Activated CD4-positive, alpha-beta T cell treated with anti-CD3 and anti-CD28 coated beads, Interleukin-2, amount 10 ng/mL, durations not matched to agents 7 days and 5 days (primary cell): ENCODE results near the gene CEP152. TPM values are rescaled to one million over a fixed set of nuclear protein-coding genes. Genes with fewer than 3 reads are reported as not detected.
"Not testable (repeated sequence)": the region's sequence is repeated elsewhere in the genome, so short reads cannot be mapped to it uniquely, and the experiment has no call there.

ENCODE experiments used
- CTCF ChIA-PET: fragments of 350-600 bp; sonication (Branson Sonifier 250); formaldehyde crosslinking; loops from one replicate; lab custom pipeline; 2021; ENCODE audit warnings: antibody characterized with exemption; lab: Charles Lee
- POLR2A ChIA-PET: fragments of 350-600 bp; sonication (Branson Sonifier 250); formaldehyde crosslinking; loops from one replicate; lab custom pipeline; 2021; ENCODE audit warnings: antibody characterized with exemption; lab: Charles Lee
- DNase-seq: peaks from one replicate; pipeline ENCODE4 v3.0.0-alpha.2; 2020
- H3K27ac Mint-ChIP-seq: one replicate; pipeline ENCODE4 v1.8.0; 2021; ENCODE audit warnings: mild to moderate bottlenecking, moderate library complexity, mixed read lengths
- H3K27me3 Mint-ChIP-seq: one replicate; pipeline ENCODE4 v1.8.0; 2021; ENCODE audit warnings: mixed read lengths
- H3K36me3 Mint-ChIP-seq: one replicate; pipeline ENCODE4 v1.8.0; 2021; ENCODE audit warnings: low read depth, mixed read lengths
- H3K4me1 Mint-ChIP-seq: one replicate; pipeline ENCODE4 v1.8.0; 2021; ENCODE audit warnings: mixed read lengths
- H3K4me3 Mint-ChIP-seq: one replicate; pipeline ENCODE4 v1.8.0; 2021; ENCODE audit warnings: mild to moderate bottlenecking, moderate library complexity, mixed read lengths
- H3K9me3 Mint-ChIP-seq: one replicate; pipeline ENCODE4 v1.8.0; 2021; ENCODE audit warnings: mixed read lengths
- total RNA-seq, 2 experiments: library from RNA; stranded (reverse); gene quantifications; one replicate each; pipeline ENCODE4 v1.2.3, GENCODE V29; 2021

CEP152 gene, protein sequence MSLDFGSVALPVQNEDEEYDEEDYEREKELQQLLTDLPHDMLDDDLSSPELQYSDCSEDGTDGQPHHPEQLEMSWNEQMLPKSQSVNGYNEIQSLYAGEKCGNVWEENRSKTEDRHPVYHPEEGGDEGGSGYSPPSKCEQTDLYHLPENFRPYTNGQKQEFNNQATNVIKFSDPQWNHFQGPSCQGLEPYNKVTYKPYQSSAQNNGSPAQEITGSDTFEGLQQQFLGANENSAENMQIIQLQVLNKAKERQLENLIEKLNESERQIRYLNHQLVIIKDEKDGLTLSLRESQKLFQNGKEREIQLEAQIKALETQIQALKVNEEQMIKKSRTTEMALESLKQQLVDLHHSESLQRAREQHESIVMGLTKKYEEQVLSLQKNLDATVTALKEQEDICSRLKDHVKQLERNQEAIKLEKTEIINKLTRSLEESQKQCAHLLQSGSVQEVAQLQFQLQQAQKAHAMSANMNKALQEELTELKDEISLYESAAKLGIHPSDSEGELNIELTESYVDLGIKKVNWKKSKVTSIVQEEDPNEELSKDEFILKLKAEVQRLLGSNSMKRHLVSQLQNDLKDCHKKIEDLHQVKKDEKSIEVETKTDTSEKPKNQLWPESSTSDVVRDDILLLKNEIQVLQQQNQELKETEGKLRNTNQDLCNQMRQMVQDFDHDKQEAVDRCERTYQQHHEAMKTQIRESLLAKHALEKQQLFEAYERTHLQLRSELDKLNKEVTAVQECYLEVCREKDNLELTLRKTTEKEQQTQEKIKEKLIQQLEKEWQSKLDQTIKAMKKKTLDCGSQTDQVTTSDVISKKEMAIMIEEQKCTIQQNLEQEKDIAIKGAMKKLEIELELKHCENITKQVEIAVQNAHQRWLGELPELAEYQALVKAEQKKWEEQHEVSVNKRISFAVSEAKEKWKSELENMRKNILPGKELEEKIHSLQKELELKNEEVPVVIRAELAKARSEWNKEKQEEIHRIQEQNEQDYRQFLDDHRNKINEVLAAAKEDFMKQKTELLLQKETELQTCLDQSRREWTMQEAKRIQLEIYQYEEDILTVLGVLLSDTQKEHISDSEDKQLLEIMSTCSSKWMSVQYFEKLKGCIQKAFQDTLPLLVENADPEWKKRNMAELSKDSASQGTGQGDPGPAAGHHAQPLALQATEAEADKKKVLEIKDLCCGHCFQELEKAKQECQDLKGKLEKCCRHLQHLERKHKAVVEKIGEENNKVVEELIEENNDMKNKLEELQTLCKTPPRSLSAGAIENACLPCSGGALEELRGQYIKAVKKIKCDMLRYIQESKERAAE (N-terminal part only)
- total RNA-seq = 10 to 100 TPM; 36.2 to 38.0 TPM

DNA sequence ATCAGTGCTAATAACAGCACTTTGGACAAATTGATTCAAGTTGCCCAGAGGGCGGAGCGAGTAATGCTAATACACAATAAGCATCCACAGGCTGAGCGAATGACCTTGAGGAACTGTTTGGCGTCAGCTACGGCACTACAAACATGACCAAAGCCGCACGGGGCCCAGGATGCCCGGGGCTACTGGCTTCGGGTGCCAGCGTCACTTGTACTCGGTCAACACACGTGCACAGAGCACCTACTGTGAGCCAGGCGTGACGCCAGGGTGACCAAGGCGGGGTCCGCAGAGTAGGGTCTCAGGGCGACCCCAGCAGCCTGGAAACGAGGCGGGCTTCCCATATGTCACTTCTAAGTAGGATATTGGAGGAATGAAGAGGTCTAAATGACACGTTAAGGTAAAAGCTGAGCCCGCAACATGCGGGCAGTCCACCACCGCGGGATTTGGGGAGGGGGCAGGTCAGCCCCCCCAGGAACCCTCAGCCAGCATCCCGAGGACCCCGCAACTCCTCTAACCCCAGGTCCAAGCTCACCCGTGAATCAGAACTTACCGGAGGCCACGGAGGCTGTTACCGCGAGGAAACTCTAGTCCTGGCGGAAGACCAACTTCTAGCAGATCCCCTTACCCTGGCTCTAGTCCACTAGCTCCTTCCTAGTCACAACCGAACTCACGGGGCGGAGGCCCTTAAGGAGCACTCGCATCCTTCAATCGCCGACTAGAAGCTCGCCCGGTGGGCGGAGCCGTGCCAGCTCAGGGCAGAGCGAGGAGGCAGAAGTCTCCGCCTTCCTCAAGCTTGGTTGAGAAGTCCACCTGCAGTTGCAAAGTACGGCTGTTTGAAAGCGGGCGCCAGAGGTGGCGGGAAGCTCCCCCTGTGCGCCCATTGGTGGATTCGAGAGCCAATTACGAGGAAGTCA is at the start of gene CEP152:
TSS of gene CEP152 (minus strand) at position 656 of the 911 bp plus-strand sequence. CDS start 5,420 bp downstream, outside the sequence.
- peaks cover 12% of the 10 kb centered on the region for H3K36me3 Mint-ChIP-seq
- H3K27ac Mint-ChIP-seq = peak within 1 kb of the TSS; percentile 98
- H3K4me1 Mint-ChIP-seq = peaks cover 37% of the 10 kb centered on the region
- ChIA-PET POLR2A (interaction anchor here (0.6 to 1.1 kb wide), 5 partner anchors 10 to 633 kb away, joined by 3 to 8 read pairs (median 4); partner anchors contain the start of genes EID1 and MYEF2), CTCF (interaction anchor here (1.5 to 2.2 kb wide), 2 partner anchors 9 to 345 kb away, joined by 3 to 10 read pairs; partner anchors contain the start of gene COPS2)
- H3K4me3 Mint-ChIP-seq = peak within 1 kb of the TSS; percentile 97
- peak; percentile 100 for DNase-seq
- no peaks in the 10 kb centered on the region for H3K9me3 Mint-ChIP-seq
- H3K27me3 Mint-ChIP-seq = peaks cover 14% of the 10 kb centered on the region

DNA sequence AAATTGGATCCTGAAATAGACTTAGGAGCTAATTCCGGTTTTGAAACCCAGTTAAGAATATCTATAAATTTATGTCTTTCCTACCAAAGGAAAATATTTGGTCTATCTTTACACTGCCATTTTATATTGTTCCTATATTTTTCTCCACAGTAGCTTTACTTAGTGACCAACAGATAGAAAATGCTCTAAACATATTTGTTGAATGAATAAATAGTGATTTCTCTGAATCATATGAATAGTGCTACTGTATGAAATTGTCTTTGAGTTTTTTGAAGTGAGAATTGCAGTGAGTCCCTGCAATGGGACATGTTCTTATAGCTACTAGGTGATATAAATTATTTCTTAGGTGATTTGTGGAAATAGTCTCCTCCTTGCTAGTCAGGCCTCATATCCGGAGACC is 48.6 kb upstream of the CEP152 start:
- ChIA-PET CTCF (interaction anchor here (1.1 to 1.2 kb wide), 4 partner anchors 26 to 116 kb away, joined by 3 to 4 read pairs (median 3); partner anchors contain the start of gene SHC4), POLR2A (no interaction called here)
- H3K9me3 Mint-ChIP-seq = no peaks in the 10 kb centered on the region
- H3K27me3 Mint-ChIP-seq = peaks cover 21% of the 10 kb centered on the region
- H3K4me1 Mint-ChIP-seq = peaks cover 14% of the 10 kb centered on the region
- no peaks in the 10 kb centered on the region for H3K36me3 Mint-ChIP-seq
- DNase-seq = no peak
- H3K27ac Mint-ChIP-seq = no peak overlapping the region
- no peak overlapping the region for H3K4me3 Mint-ChIP-seq

DNA sequence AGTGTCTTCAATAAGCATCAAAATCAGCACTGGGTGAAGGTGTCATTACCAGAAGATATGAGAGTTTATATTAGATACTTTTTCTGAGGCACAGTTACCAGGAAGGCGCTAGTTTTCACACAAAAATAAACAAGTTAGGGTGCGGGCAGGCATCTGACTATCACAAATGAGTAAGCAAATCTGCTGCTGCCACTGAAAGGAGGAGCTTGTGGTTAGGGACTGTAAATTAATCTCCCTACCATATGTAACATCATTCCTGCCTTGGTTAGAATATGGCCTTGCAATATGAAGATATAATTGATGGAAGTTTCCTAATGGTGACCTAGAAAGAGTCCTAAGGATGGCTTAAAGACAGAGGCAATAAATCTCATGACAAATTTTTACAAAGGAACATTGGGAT is 47.5 kb upstream of the CEP152 start:
- DNase-seq = no peak
- H3K4me3 Mint-ChIP-seq = no peak overlapping the region
- ChIA-PET CTCF (interaction anchor here (1.1 to 1.2 kb wide), 2 partner anchors 117 to 283 kb away, joined by 3 to 4 read pairs; no protein-coding TSS in a partner anchor), POLR2A (no interaction called here)
- peaks cover 27% of the 10 kb centered on the region for H3K27me3 Mint-ChIP-seq
- peaks cover 14% of the 10 kb centered on the region for H3K4me1 Mint-ChIP-seq
- no peak overlapping the region for H3K27ac Mint-ChIP-seq
- no peaks in the 10 kb centered on the region for H3K9me3 Mint-ChIP-seq
- H3K36me3 Mint-ChIP-seq = no peaks in the 10 kb centered on the region

DNA sequence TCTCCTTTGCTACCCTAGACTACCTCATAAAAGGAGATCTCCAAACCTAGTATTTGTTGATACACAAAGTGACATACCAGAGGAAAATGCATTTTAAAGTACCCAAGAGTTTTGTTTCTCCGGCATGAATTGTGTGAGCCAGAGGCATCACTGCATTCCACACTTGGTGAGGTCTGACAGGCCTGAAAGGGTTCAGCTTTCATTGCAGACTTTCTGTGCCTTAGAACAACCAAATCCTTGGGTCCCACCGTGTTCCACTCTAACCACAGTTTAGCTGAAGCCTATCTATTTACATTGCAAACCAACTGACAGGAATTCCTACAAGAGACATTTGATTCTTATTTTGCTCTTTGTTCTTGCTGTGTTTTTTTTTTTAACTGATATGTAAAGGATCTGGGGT is 46.1 kb upstream of the CEP152 start:
- Mint-ChIP-seq H3K4me3 (no peak overlapping the region), H3K36me3 (no peaks in the 10 kb centered on the region), H3K27ac (no peak overlapping the region), H3K27me3 (peaks cover 32% of the 10 kb centered on the region), H3K9me3 (no peaks in the 10 kb centered on the region), H3K4me1 (peaks cover 9% of the 10 kb centered on the region)
- ChIA-PET POLR2A (no interaction called here), CTCF (no interaction called here)
- DNase-seq = no peak

DNA sequence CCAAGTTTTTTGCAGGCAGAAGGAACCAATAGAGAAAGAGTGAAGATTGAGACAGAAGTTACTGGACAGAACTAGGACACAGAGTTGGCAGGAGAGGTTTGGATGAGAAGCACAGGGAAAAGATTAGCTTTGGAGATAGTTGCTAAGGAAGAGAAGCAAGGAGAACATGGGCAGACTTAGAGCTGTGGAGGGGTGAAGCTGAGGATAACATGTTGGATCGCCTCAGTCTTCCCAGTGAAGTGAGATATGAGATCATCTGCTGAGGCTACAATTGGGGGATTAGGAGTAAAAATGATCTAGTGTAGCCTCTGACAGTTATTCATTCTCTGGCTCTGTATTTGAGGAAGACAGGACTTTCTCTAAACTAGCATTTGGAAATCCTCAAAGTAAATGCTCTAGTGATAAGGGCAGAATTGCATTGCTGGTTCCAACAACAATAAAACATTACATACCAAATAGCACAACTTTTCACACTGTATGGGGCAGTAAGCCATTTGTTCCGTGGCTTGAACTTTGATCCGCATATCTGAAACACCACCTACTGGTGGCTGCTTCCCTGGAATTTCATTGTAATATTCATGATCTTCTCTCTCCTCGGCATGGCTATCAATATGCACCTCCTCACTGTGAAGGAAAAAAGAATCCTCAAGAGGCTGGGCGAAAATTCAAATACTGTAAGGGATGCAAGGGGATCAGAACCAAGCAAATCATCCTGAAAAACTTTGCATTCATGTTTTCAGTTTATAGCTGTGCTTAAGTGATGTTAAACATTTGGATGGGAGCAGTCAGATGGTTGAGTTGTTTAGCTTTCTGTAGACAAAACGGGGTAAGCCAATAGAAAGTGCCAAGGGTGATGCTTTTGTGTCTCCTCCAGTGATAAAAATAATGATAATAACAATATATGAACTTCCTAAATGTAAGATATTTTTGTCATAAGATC is 44.9 kb upstream of the CEP152 start:
- Mint-ChIP-seq H3K36me3 (no peaks in the 10 kb centered on the region), H3K4me1 (peaks cover 7% of the 10 kb centered on the region), H3K27ac (no peak overlapping the region), H3K9me3 (no peaks in the 10 kb centered on the region), H3K4me3 (no peak overlapping the region), H3K27me3 (peaks cover 36% of the 10 kb centered on the region)
- ChIA-PET CTCF (interaction anchor here (0.7 to 1.4 kb wide), 3 partner anchors 110 to 524 kb away, joined by 3 to 5 read pairs (median 4); no protein-coding TSS in a partner anchor), POLR2A (no interaction called here)
- no peak for DNase-seq

DNA sequence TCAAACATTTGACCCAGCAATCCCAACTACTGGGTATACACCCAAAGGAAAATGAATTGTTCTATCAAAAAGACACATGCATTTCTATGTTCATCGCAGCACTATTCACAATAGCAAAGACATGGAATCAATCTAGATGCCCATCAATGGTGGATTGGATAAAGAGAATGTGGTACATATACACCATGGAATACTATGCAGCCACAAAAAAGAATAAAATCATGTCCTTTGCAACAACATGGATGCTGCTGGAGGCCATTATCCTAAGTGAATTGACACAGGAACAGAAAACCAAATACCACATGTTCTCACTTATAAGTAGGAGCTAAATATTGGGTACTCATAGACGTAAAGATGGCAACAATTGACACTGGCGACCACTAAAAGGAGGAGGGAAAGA is 43.6 kb upstream of the CEP152 start:
- H3K27ac Mint-ChIP-seq, H3K36me3 Mint-ChIP-seq, POLR2A ChIA-PET, H3K9me3 Mint-ChIP-seq, DNase-seq, H3K4me3 Mint-ChIP-seq, H3K4me1 Mint-ChIP-seq: not testable (repeated sequence)
- peaks cover 32% of the 10 kb centered on the region for H3K27me3 Mint-ChIP-seq
- CTCF ChIA-PET = interaction anchor here (1.4 kb wide), 1 partner anchor 112 kb away, joined by 4 read pairs; no protein-coding TSS in a partner anchor

DNA sequence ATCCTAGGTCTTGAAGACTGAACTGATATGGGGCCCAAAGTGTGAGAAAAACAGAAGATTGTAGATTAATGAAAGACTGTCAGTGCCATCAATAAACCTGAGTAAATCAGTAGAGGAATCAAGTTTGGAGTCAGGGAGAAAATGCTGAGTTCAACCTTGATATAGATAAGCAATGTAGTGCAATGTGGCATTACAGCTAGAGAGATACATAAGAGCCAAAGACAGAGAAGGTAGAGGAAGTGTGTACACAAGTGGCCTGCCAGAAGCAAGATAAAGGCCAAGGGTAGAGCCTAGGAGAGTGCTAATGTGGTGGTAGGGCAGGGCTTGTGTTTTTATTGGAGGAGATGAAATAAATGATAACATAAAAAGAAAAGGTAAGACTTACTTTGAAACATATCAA is 41.1 kb upstream of the CEP152 start:
- Mint-ChIP-seq H3K4me1 (no peaks in the 10 kb centered on the region), H3K9me3 (no peaks in the 10 kb centered on the region), H3K4me3 (no peak overlapping the region), H3K27me3 (peaks cover 26% of the 10 kb centered on the region), H3K27ac (no peak overlapping the region), H3K36me3 (no peaks in the 10 kb centered on the region)
- no peak for DNase-seq
- CTCF ChIA-PET = interaction anchor here (0.6 to 1.2 kb wide), 2 partner anchors 10 to 570 kb away, joined by 3 to 4 read pairs; no protein-coding TSS in a partner anchor
- POLR2A ChIA-PET = no interaction called here

DNA sequence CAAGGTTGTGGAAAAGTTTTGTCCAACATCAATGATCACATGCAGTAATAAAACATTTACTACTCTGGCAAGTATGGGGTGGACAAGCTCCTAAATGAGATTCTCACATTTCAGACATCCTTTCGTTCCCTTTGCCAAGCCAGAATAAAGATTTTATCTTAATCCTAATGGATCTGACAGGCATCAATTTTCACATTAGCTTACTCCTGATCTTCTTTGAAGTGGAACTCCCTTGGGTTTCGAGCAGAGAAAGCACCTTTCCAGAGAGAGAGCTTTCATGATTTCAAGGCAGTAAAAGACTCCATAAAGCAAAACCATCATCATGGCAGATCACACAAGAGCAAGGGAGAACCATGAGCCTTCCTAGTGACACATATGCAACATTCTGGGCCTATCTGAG is 39.8 kb upstream of the CEP152 start:
- no peaks in the 10 kb centered on the region for H3K4me1 Mint-ChIP-seq
- ChIA-PET CTCF (no interaction called here), POLR2A (no interaction called here)
- H3K9me3 Mint-ChIP-seq = no peaks in the 10 kb centered on the region
- no peak overlapping the region for H3K4me3 Mint-ChIP-seq
- H3K27me3 Mint-ChIP-seq = peaks cover 23% of the 10 kb centered on the region
- no peaks in the 10 kb centered on the region for H3K36me3 Mint-ChIP-seq
- no peak overlapping the region for H3K27ac Mint-ChIP-seq
- no peak for DNase-seq

DNA sequence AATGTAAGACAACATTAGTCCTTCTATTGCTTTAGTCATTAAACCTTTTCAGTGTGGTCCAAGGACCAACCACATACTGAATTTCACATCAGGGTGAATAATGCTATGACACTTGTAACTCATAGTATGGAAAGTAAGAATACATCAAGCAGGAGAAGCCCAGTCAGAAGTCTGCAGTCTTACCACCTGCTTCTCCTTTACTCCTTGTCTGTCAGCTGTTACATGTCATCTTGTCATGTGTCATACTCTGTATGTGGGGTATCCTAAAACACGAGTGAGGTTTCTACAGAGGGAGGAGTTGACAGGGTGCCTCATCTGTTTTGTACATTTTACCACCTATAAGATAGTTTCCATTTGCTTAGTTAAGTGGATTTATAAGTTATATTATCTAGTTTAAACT is 34.3 kb upstream of the CEP152 start:
- Mint-ChIP-seq H3K36me3 (no peaks in the 10 kb centered on the region), H3K27me3 (peaks cover 2% of the 10 kb centered on the region), H3K27ac (no peak overlapping the region), H3K4me1 (no peaks in the 10 kb centered on the region), H3K4me3 (no peak overlapping the region), H3K9me3 (no peaks in the 10 kb centered on the region)
- CTCF ChIA-PET = interaction anchor here (1.6 kb wide), 1 partner anchor 17 kb away, joined by 4 read pairs; no protein-coding TSS in a partner anchor
- DNase-seq = no peak
- POLR2A ChIA-PET = no interaction called here

DNA sequence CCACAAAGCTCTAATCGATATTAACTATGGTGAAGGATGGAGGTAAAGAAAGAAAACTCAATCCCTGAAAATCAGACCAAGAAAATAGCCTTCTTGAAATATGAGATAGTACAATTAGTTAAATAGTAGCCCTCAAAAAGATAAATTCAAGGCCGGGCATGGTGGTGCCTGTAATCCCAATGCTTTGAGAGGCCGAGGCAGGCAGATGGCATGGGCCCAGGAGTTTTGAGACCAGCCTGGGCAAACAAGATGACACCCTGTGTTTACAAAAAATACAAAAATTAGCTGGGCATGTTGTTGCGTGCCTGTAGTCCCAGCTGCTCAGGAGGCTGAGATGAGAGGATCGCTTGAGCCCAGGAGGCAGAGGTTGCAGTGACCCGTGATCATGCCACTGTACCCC is 31.6 kb upstream of the CEP152 start:
- ChIA-PET POLR2A (no interaction called here), CTCF (no interaction called here)
- DNase-seq = no peak
- Mint-ChIP-seq H3K27ac (no peak overlapping the region), H3K27me3 (peaks cover 7% of the 10 kb centered on the region), H3K9me3 (no peaks in the 10 kb centered on the region), H3K4me1 (no peaks in the 10 kb centered on the region), H3K4me3 (no peak overlapping the region), H3K36me3 (no peaks in the 10 kb centered on the region)
